HG03175 (cell line): ENCODE measurements around the gene PPP1R15A.
"Not testable (repeated sequence)": the region's sequence is repeated elsewhere in the genome, so short reads cannot be mapped to it uniquely, and the experiment has no call there.

Source experiments
- ATAC-seq: cut with Tn5 transposase; IDR thresholded peaks from one replicate; pipeline ENCODE4 v1.9.1; 2021; ENCODE audit warnings: mild to moderate bottlenecking, moderate library complexity; ENCODE audit not compliant: unreplicated experiment

PPP1R15A gene

GRCh38 chr19:48910803-48911202, 38.6 kb downstream of the PPP1R15A start:
- ATAC-seq: no peak

GRCh38 chr19:48913114-48913889, 41.1 kb downstream of the PPP1R15A start:
- ATAC-seq: no peak

- ATAC-seq: no peak
These were observed 42.0 kb downstream of the PPP1R15A start for GRCh38 chr19:48914181-48914580.

GRCh38 chr19:48915757-48916156, 43.5 kb downstream of the PPP1R15A start:
- no peak for ATAC-seq

- ATAC-seq: no peak
These were observed 45.9 kb downstream of the PPP1R15A start for GRCh38 chr19:48918071-48918470.

GRCh38 chr19:48918801-48919247, 46.6 kb downstream of the PPP1R15A start:
- no peak for ATAC-seq

GRCh38 chr19:48919271-48919670, 47.0 kb downstream of the PPP1R15A start:
- not testable (repeated sequence) for ATAC-seq

- no peak for ATAC-seq
These were observed 48.7 kb downstream of the PPP1R15A start for GRCh38 chr19:48920949-48921348.

GRCh38 chr19:48921721-48922500, 49.7 kb downstream of the PPP1R15A start:
- no peak for ATAC-seq

- no peak for ATAC-seq
These were observed 50.6 kb downstream of the PPP1R15A start for GRCh38 chr19:48922548-48923490.

GRCh38 chr19:48925240-48925843, 53.1 kb downstream of the PPP1R15A start:
- ATAC-seq: no peak
